Mesendoderm (in vitro differentiated cells): ENCODE data around the gene RRP15.
A peak's percentile ranks its signal among the peaks of the same experiment; 100 is the strongest.

Source experiments
- DNase-seq: peaks from one replicate; pipeline ENCODE4 v3.0.0; 2013
- H2AK5ac ChIP-seq: 2 replicates; pipeline ENCODE4 v1.6.1; 2013; ENCODE audit warnings: low read length, inconsistent platforms
- H2BK120ac ChIP-seq: 2 replicates; pipeline ENCODE4 v1.6.1; 2013; ENCODE audit warnings: low read depth, mild to moderate bottlenecking, low read length, moderate library complexity, mixed read lengths
- H2BK15ac ChIP-seq: replicated peaks from 2 replicates; pipeline ENCODE4 v1.6.1; 2013; ENCODE audit warnings: low read depth, mild to moderate bottlenecking, moderate library complexity
- H2BK5ac ChIP-seq: 2 replicates; pipeline ENCODE4 v1.6.1; 2013; ENCODE audit warnings: low read length, inconsistent platforms
- H3K18ac ChIP-seq: 2 replicates; pipeline ENCODE4 v1.6.1; 2013; ENCODE audit warnings: mild to moderate bottlenecking, low read length, mixed read lengths
- H3K23ac ChIP-seq: one replicate; pipeline ENCODE4 v1.6.1; 2013; ENCODE audit warnings: low read length
- H3K27ac ChIP-seq: 2 replicates; pipeline ENCODE4 v1.5.1; 2013; ENCODE audit warnings: low read depth, mild to moderate bottlenecking, inconsistent platforms, low read length, moderate library complexity
- H3K27me3 ChIP-seq: 2 replicates; pipeline ENCODE4 v1.6.1; 2013; ENCODE audit warnings: low read length, control low read depth, mild to moderate bottlenecking, inconsistent platforms; ENCODE audit not compliant: insufficient read depth, poor library complexity
- H3K36me3 ChIP-seq: 2 replicates; pipeline ENCODE4 v1.6.1; 2013; ENCODE audit warnings: low read length, inconsistent platforms; ENCODE audit not compliant: control insufficient read depth, insufficient read depth
- H3K4ac ChIP-seq: one replicate; pipeline ENCODE4 v1.6.1; 2013; ENCODE audit warnings: low read depth, mild to moderate bottlenecking, low read length, moderate library complexity
- H3K4me1 ChIP-seq: 2 replicates; pipeline ENCODE4 v1.6.1; 2013; ENCODE audit warnings: low read depth, low read length, inconsistent platforms; ENCODE audit not compliant: control insufficient read depth
- H3K4me2 ChIP-seq: 2 replicates; pipeline ENCODE4 v1.6.1; 2013; ENCODE audit warnings: low read length
- H3K4me3 ChIP-seq: 2 replicates; pipeline ENCODE4 v1.5.1; 2013; ENCODE audit warnings: mild to moderate bottlenecking, low read length
- H3K56ac ChIP-seq: one replicate; pipeline ENCODE4 v1.6.1; 2013; ENCODE audit warnings: low read length
- H3K79me1 ChIP-seq: 2 replicates; pipeline ENCODE4 v1.6.1; 2013; ENCODE audit warnings: low read length, inconsistent platforms
- H3K79me2 ChIP-seq: 2 replicates; pipeline ENCODE4 v1.6.1; 2013; ENCODE audit warnings: mild to moderate bottlenecking, low read length; ENCODE audit not compliant: control insufficient read depth, insufficient read depth
- H3K9ac ChIP-seq: 2 replicates; pipeline ENCODE4 v1.6.1; 2013; ENCODE audit warnings: low read length, inconsistent platforms
- H4K5ac ChIP-seq: one replicate; pipeline ENCODE4 v1.6.1; 2013; ENCODE audit warnings: low read length
- H4K8ac ChIP-seq: one replicate; pipeline ENCODE4 v1.6.1; 2013; ENCODE audit warnings: low read depth, mild to moderate bottlenecking, control low read depth, low read length, moderate library complexity
- WGBS: extraction: QIAGEN DNeasy Blood & Tissue Kit; methylation state at CpG from one replicate; pipeline ENCODE4 v1.1.7; 2013; ENCODE audit warnings: low lambda C conversion rate, missing lambda C conversion rate; ENCODE audit not compliant: insufficient coverage; ENCODE audit errors: extremely low coverage; 5-methylcytosine and 5-hydroxymethylcytosine counted together

The RRP15 gene

DNA sequence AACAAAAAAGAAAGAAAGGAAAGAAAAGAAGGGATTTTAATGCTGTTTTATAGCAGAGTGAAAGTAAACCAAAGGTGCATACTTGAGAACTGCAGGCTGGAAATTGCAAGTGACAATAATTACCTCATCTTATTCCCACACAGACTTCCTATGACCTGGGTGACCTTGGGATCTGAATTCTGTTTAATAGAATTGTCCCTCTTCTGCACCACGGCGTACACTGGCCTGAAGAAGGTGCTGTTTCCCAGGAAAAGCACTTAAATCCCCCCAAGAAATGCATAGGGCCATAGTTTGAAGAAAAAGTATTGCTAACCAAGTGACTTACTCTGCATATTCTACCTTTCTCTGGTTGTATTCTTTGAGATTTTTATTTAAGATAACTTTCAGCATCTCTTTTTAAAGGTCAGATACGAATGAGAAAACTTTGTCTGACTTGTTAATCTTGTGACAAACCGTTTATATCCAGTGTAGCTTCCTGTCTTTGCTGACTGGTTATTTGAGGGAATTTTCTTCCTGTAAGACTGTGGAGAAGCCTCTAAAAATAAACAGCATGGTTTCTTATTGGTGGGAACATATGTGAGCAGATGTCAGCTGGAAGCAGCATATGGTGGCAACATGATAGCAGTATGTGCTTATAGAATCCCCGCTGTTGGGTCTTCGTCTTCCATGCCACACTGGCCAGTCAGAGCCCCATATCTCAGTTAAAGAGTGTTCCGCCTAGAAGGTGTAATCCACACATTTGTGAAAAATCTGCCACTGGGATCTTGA is 76.4 kb downstream of the RRP15 start:
- Histone ChIP-seq H4K5ac (no peak overlapping the region), H3K79me2 (no peaks in the 10 kb centered on the region), H3K4ac (no peak overlapping the region), H4K8ac (no peak overlapping the region), H3K56ac (no peak overlapping the region), H3K27ac (no peak overlapping the region), H3K27me3 (no peaks in the 10 kb centered on the region), H3K4me3 (no peak overlapping the region), H2AK5ac (no peak overlapping the region), H2BK5ac (no peak overlapping the region), H3K4me2 (no peak overlapping the region), H3K9ac (no peak overlapping the region), H3K79me1 (no peaks in the 10 kb centered on the region), H3K23ac (no peak overlapping the region), H3K36me3 (no peaks in the 10 kb centered on the region), H2BK120ac (no peak overlapping the region), H3K4me1 (no peaks in the 10 kb centered on the region), H2BK15ac (no peak overlapping the region), H3K18ac (no peak overlapping the region)
- peak; percentile 60 for DNase-seq
- WGBS: no CpG with 5 or more reads among the region's 7 CpGs

- no peak overlapping the region for H2BK5ac ChIP-seq
- no peaks in the 10 kb centered on the region for H3K36me3 ChIP-seq
- no peaks in the 10 kb centered on the region for H3K4me1 ChIP-seq
- H3K79me2 ChIP-seq: no peaks in the 10 kb centered on the region
- H2AK5ac ChIP-seq: no peak overlapping the region
- DNase-seq: no peak
- H4K5ac ChIP-seq: no peak overlapping the region
- H3K79me1 ChIP-seq: no peaks in the 10 kb centered on the region
- no peak overlapping the region for H3K9ac ChIP-seq
- no peak overlapping the region for H3K18ac ChIP-seq
- H3K56ac ChIP-seq: no peak overlapping the region
- H2BK15ac ChIP-seq: no peak overlapping the region
- no peak overlapping the region for H3K4me2 ChIP-seq
- no peak overlapping the region for H3K23ac ChIP-seq
- no peak overlapping the region for H3K27ac ChIP-seq
- no peaks in the 10 kb centered on the region for H3K27me3 ChIP-seq
- no peak overlapping the region for H4K8ac ChIP-seq
- H2BK120ac ChIP-seq: no peak overlapping the region
- no peak overlapping the region for H3K4ac ChIP-seq
- H3K4me3 ChIP-seq: no peak overlapping the region
- no CpG with 5 or more reads among the region's 5 CpGs for WGBS
These were observed 77.5 kb downstream of the RRP15 start for GRCh38 chr1:218362418-218363076.

DNA sequence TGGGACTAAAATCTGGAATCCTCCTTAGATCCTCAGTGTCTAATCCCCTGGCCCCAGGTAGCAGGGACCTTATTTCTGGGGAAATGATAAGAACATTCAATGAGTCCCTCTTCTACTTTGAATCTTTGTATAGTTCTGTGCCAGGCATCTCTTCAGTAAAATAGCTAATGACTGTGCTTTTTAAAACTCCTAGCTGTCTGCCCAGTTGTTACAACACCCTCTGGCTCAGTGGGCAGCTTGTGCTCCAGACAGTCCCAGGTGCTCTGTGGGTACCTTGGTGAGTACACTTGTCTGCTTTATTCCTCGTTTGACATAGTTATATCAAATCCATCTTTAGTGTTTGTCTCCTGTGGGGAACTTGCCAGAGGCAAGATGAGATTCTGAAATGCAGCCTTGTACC is 78.0 kb downstream of the RRP15 start:
- Histone ChIP-seq H3K27me3 (no peaks in the 10 kb centered on the region), H3K36me3 (no peaks in the 10 kb centered on the region), H3K4ac (no peak overlapping the region), H3K4me1 (no peaks in the 10 kb centered on the region), H3K4me3 (no peak overlapping the region), H3K18ac (peak overlapping the region; percentile 68), H2BK120ac (no peak overlapping the region), H2BK15ac (no peak overlapping the region), H3K56ac (no peak overlapping the region), H3K9ac (no peak overlapping the region), H2AK5ac (no peak overlapping the region), H3K27ac (no peak overlapping the region), H3K79me2 (no peaks in the 10 kb centered on the region), H4K5ac (no peak overlapping the region), H3K4me2 (no peak overlapping the region), H4K8ac (no peak overlapping the region), H3K79me1 (no peaks in the 10 kb centered on the region), H2BK5ac (no peak overlapping the region), H3K23ac (no peak overlapping the region)
- no CpG with 5 or more reads among the region's 1 CpG for WGBS
- DNase-seq: no peak

GRCh38 chr1:218364028-218364710 is 79.1 kb downstream of the RRP15 start:
- no peak overlapping the region for H3K18ac ChIP-seq
- H4K5ac ChIP-seq: no peak overlapping the region
- H3K4me2 ChIP-seq: no peak overlapping the region
- H3K79me1 ChIP-seq: no peaks in the 10 kb centered on the region
- H3K4me3 ChIP-seq: no peak overlapping the region
- H3K56ac ChIP-seq: no peak overlapping the region
- H2BK5ac ChIP-seq: no peak overlapping the region
- H3K23ac ChIP-seq: no peak overlapping the region
- no CpG with 5 or more reads among the region's 8 CpGs for WGBS
- H3K27ac ChIP-seq: no peak overlapping the region
- H4K8ac ChIP-seq: no peak overlapping the region
- H2AK5ac ChIP-seq: no peak overlapping the region
- H3K79me2 ChIP-seq: no peaks in the 10 kb centered on the region
- no peak for DNase-seq
- no peak overlapping the region for H2BK120ac ChIP-seq
- H3K4ac ChIP-seq: no peak overlapping the region
- H3K4me1 ChIP-seq: no peaks in the 10 kb centered on the region
- H2BK15ac ChIP-seq: no peak overlapping the region
- no peak overlapping the region for H3K9ac ChIP-seq
- H3K27me3 ChIP-seq: no peaks in the 10 kb centered on the region
- H3K36me3 ChIP-seq: no peaks in the 10 kb centered on the region

GRCh38 chr1:218365226-218365999 is 80.3 kb downstream of the RRP15 start:
- Histone ChIP-seq H3K4me1 (no peaks in the 10 kb centered on the region), H3K4ac (no peak overlapping the region), H3K18ac (no peak overlapping the region), H3K79me1 (no peaks in the 10 kb centered on the region), H3K56ac (no peak overlapping the region), H2BK120ac (no peak overlapping the region), H3K9ac (no peak overlapping the region), H2BK15ac (no peak overlapping the region), H2BK5ac (no peak overlapping the region), H2AK5ac (no peak overlapping the region), H3K79me2 (no peaks in the 10 kb centered on the region), H3K4me2 (no peak overlapping the region), H3K23ac (no peak overlapping the region), H4K5ac (no peak overlapping the region), H3K27ac (no peak overlapping the region), H4K8ac (no peak overlapping the region), H3K36me3 (no peaks in the 10 kb centered on the region), H3K27me3 (no peaks in the 10 kb centered on the region), H3K4me3 (no peak overlapping the region)
- no CpG with 5 or more reads among the region's 15 CpGs for WGBS
- DNase-seq: no peak
